ENCODE measurements around the gene NSD1. TPM values are rescaled to one million over a fixed set of nuclear protein-coding genes. Genes with fewer than 3 reads are reported as not detected.

Gene NSD1
- total RNA-seq, 1 donor from 2014 or later: 45.4 TPM

GRCh38 chr5:177107159-177107558, 26.4 kb upstream of the NSD1 start:
- intact Hi-C loops (cut with DNase I): no loop called here
- no peak overlapping the region for H3K4me3 ChIP-seq
- H3K27me3 ChIP-seq: no peaks in the 10 kb centered on the region
- DNase-seq (ENCODE audit: extremely low spot score in 2 of 2): no peak
- no peak overlapping the region for H3K27ac ChIP-seq
- H3K9me3 ChIP-seq: no peaks in the 10 kb centered on the region
- H3K36me3 ChIP-seq: no peaks in the 10 kb centered on the region
- no peak for TF ChIP-seq POLR2AphosphoS5 (IDR thresholded peaks at IDR 0.05; ENCODE audit: insufficient read depth in 1 of 2, low read depth in 1 of 2)
- H3K4me1 ChIP-seq: no peaks in the 10 kb centered on the region

- H3K27ac ChIP-seq: no peak overlapping the region
These were observed 23.8 kb upstream of the NSD1 start for GRCh38 chr5:177109810-177110209.

GRCh38 chr5:177111720-177112394, 21.7 kb upstream of the NSD1 start:
- intact Hi-C loops (cut with DNase I): loop anchor here (10.0 kb wide), 1 partner anchor 193 kb away; the partner anchor contains the start of genes PRELID1 and RAB24
- peaks cover 6% of the 10 kb centered on the region for H3K4me1 ChIP-seq
- no peaks in the 10 kb centered on the region for H3K27me3 ChIP-seq
- no peak overlapping the region for H3K27ac ChIP-seq
- no peak for DNase-seq (ENCODE audit: extremely low spot score in 2 of 2)
- H3K4me3 ChIP-seq: no peak overlapping the region
- no peaks in the 10 kb centered on the region for H3K36me3 ChIP-seq
- TF ChIP-seq POLR2A (IDR thresholded peaks at IDR 0.05) (no peak), CTCF (IDR thresholded peaks at IDR 0.05) (peak; percentile 82 to 93 (median 86))
- H3K9me3 ChIP-seq: no peaks in the 10 kb centered on the region

More at GRCh38 chr5:177109810-177110209, 23.8 kb upstream of the NSD1 start:
- intact Hi-C loops (cut with DNase I): loop anchor here (10.0 kb wide), 1 partner anchor 195 kb away; the partner anchor contains the start of genes PRELID1 and RAB24
- Histone ChIP-seq H3K36me3 (no peaks in the 10 kb centered on the region), H3K4me1 (no peaks in the 10 kb centered on the region), H3K9me3 (no peaks in the 10 kb centered on the region), H3K4me3 (no peak overlapping the region), H3K27me3 (no peaks in the 10 kb centered on the region)
- no peak for DNase-seq (ENCODE audit: extremely low spot score in 2 of 2)
- TF ChIP-seq CTCF (IDR thresholded peaks at IDR 0.05) (no peak), POLR2A (IDR thresholded peaks at IDR 0.05) (no peak)

- TF ChIP-seq POLR2AphosphoS5 (IDR thresholded peaks at IDR 0.05; ENCODE audit: insufficient read depth in 1 of 2, low read depth in 1 of 2): no peak
- TF ChIP-seq CTCF (IDR thresholded peaks at IDR 0.05): no peak
- TF ChIP-seq POLR2A (IDR thresholded peaks at IDR 0.05): no peak
- Histone ChIP-seq H3K27ac (no peak overlapping the region), H3K27me3 (no peaks in the 10 kb centered on the region), H3K4me3 (no peak overlapping the region), H3K36me3 (no peaks in the 10 kb centered on the region), H3K4me1 (peaks cover 12% of the 10 kb centered on the region), H3K9me3 (no peaks in the 10 kb centered on the region)
- intact Hi-C loops (cut with DNase I): loop anchor here (10.0 kb wide), 1 partner anchor 192 kb away; the partner anchor contains the start of genes PRELID1 and RAB24
- no peak for DNase-seq (ENCODE audit: extremely low spot score in 2 of 2)
These were observed 20.9 kb upstream of the NSD1 start for GRCh38 chr5:177112589-177113220.

- intact Hi-C loops (cut with DNase I): loop anchor here (10.0 kb wide), 1 partner anchor 191 kb away; the partner anchor contains the start of genes PRELID1 and RAB24
- Histone ChIP-seq H3K27me3 (no peaks in the 10 kb centered on the region), H3K9me3 (no peaks in the 10 kb centered on the region), H3K36me3 (no peaks in the 10 kb centered on the region), H3K27ac (no peak overlapping the region), H3K4me1 (peaks cover 12% of the 10 kb centered on the region), H3K4me3 (no peak overlapping the region)
- TF ChIP-seq POLR2A (IDR thresholded peaks at IDR 0.05): no peak
- peak in 1 of 2 donors; percentile 60 for TF ChIP-seq POLR2AphosphoS5 (IDR thresholded peaks at IDR 0.05; ENCODE audit: insufficient read depth in 1 of 2, low read depth in 1 of 2)
- TF ChIP-seq CTCF (IDR thresholded peaks at IDR 0.05): peak; percentile 83 to 96 (median 86)
- DNase-seq (ENCODE audit: extremely low spot score in 2 of 2): no peak
These were observed 19.8 kb upstream of the NSD1 start for GRCh38 chr5:177113566-177114424.

Data from vagina (tissue), 2 donors.